Stimulated activated CD8-positive, alpha-beta memory T cell treated with anti-CD3 and anti-CD28 coated beads, Interleukin-2, amount 100 ng/mL, for 1 hour (primary cell): ENCODE data around the gene TPT1.

ENCODE experiments used
- DNase-seq, 2 donors: peaks; one replicate each; pipeline ENCODE4 v3.0.0-alpha.2; 2020; ENCODE audit warnings: low read depth in 2 of 2

Gene TPT1

GRCh38 chr13:45333977-45334922 is 6.7 kb downstream of the TPT1 start:
- DNase-seq, result peak in 1 of 2 donors; percentile 21

- no peak for DNase-seq
Observed at GRCh38 chr13:45333251-45333976, 7.6 kb downstream of the TPT1 start.

GRCh38 chr13:45332831-45333219 is 8.2 kb downstream of the TPT1 start:
- DNase-seq, result no peak

- DNase-seq, result no peak
Observed at GRCh38 chr13:45332036-45332830, 8.8 kb downstream of the TPT1 start.

- no peak for DNase-seq
Observed at GRCh38 chr13:45331692-45332035, 9.3 kb downstream of the TPT1 start.

GRCh38 chr13:45331123-45331619 is 9.8 kb downstream of the TPT1 start:
- no peak for DNase-seq

- DNase-seq, result no peak
Observed at GRCh38 chr13:45328661-45329111, 12.3 kb downstream of the TPT1 start.

- DNase-seq, result no peak
Observed at GRCh38 chr13:45327253-45327955, 13.6 kb downstream of the TPT1 start.

GRCh38 chr13:45325806-45326205 is 15.2 kb downstream of the TPT1 start:
- no peak for DNase-seq

GRCh38 chr13:45320876-45321629 is 19.9 kb downstream of the TPT1 start:
- no peak for DNase-seq

- no peak for DNase-seq
Observed at GRCh38 chr13:45316996-45317395, 24.0 kb downstream of the TPT1 start.

GRCh38 chr13:45316338-45316737 is 24.6 kb downstream of the TPT1 start:
- no peak for DNase-seq

GRCh38 chr13:45315520-45316167 is 25.3 kb downstream of the TPT1 start:
- DNase-seq, result no peak

GRCh38 chr13:45314822-45315221 is 26.2 kb downstream of the TPT1 start:
- no peak for DNase-seq

- no peak for DNase-seq
Observed at GRCh38 chr13:45310341-45311131, 30.4 kb downstream of the TPT1 start.

GRCh38 chr13:45306966-45307365 is 34.0 kb downstream of the TPT1 start:
- no peak for DNase-seq

GRCh38 chr13:45305079-45305478 is 35.9 kb downstream of the TPT1 start:
- DNase-seq, result no peak

- no peak for DNase-seq
Observed at GRCh38 chr13:45303866-45304265, 37.1 kb downstream of the TPT1 start.

GRCh38 chr13:45303026-45303425 is 38.0 kb downstream of the TPT1 start:
- no peak for DNase-seq
